PC-3 (cell line): Measurements from ENCODE around the gene GATAD2B. TPM values are rescaled to one million over a fixed set of nuclear protein-coding genes. Genes with fewer than 3 reads are reported as not detected.

Experiments
- ATAC-seq: fragments of 200-7000 bp; cut with Tn5 transposase; 2 replicates; pipeline ENCODE4 v1.9.1; 2020; ENCODE audit warnings: mild to moderate bottlenecking, moderate library complexity
- BruUV-seq: library from RNA; stranded (reverse); fragments of 400-500 nt; replicated peaks from 2 replicates; lab custom pipeline; 2021; lab: Mats Ljungman, UMichigan
- CTCF ChIA-PET: fragments of 300-600 bp; sonication (Branson Sonifier 250); formaldehyde crosslinking; loops from one replicate; lab custom pipeline; 2022; ENCODE audit warnings: antibody characterized with exemption; lab: Charles Lee
- POLR2A ChIA-PET: fragments of 300-600 bp; sonication (Branson Sonifier 250); formaldehyde crosslinking; loops from one replicate; lab custom pipeline; 2022; ENCODE audit warnings: antibody characterized with exemption; ENCODE audit not compliant: unreplicated experiment; lab: Charles Lee
- DNase-seq: peaks from one replicate; pipeline ENCODE4 v3.0.0-alpha.2; 2015
- H2AFZ ChIP-seq: fragments of 300-600 bp; sonication (generic); 2 replicates; pipeline ENCODE4 v1.6.0; 2016; ENCODE audit warnings: antibody characterized with exemption, low read length
- H3F3A ChIP-seq: fragments of 300-600 bp; sonication (generic); one replicate; pipeline ENCODE4 v1.6.0; 2017; ENCODE audit warnings: antibody characterized with exemption, low read length, control low read depth, mild to moderate bottlenecking; ENCODE audit not compliant: unreplicated experiment
- H3K27ac ChIP-seq: fragments of 300-600 bp; sonication (generic); 2 replicates; pipeline ENCODE4 v1.5.1; 2016; ENCODE audit warnings: mild to moderate bottlenecking, low read length
- H3K27me3 ChIP-seq: fragments of 300-600 bp; sonication (generic); 2 replicates; pipeline ENCODE4 v1.6.1; 2016; ENCODE audit warnings: low read length, mixed read lengths
- H3K36me3 ChIP-seq: fragments of 300-600 bp; sonication (generic); 2 replicates; pipeline ENCODE4 v1.6.1; 2016; ENCODE audit warnings: low read depth, mixed run types, low read length, mixed read lengths
- H3K4me1 ChIP-seq: fragments of 300-600 bp; sonication (generic); 2 replicates; pipeline ENCODE4 v1.5.1; 2016; ENCODE audit warnings: low read length; ENCODE audit not compliant: insufficient read depth
- H3K4me2 ChIP-seq: fragments of 300-600 bp; sonication (generic); 2 replicates; pipeline ENCODE4 v1.6.0; 2016; ENCODE audit warnings: low read length
- H3K4me3 ChIP-seq: fragments of 300-600 bp; sonication (generic); 2 replicates; pipeline ENCODE4 v1.5.1; 2016; ENCODE audit warnings: mild to moderate bottlenecking, low read length, mixed read lengths
- H3K79me2 ChIP-seq: fragments of 300-600 bp; sonication (generic); 2 replicates; pipeline ENCODE4 v1.6.1; 2017; ENCODE audit warnings: low read length, mixed read lengths
- H3K9ac ChIP-seq: fragments of 300-600 bp; sonication (generic); 2 replicates; pipeline ENCODE4 v1.6.0; 2016; ENCODE audit warnings: mild to moderate bottlenecking, low read length
- H3K9me2 ChIP-seq: fragments of 300-600 bp; sonication (generic); replicated peaks from 2 replicates; pipeline ENCODE4 v1.6.1; 2016; ENCODE audit warnings: mixed run types, low read length, mixed read lengths
- H3K9me3 ChIP-seq: fragments of 300-600 bp; sonication (generic); 2 replicates; pipeline ENCODE4 v1.6.1; 2016; ENCODE audit warnings: low read length, mixed read lengths
- H4K20me1 ChIP-seq: fragments of 300-600 bp; sonication (generic); 2 replicates; pipeline ENCODE4 v1.6.1; 2016; ENCODE audit warnings: low read length, mixed read lengths
- CTCF ChIP-seq: fragments of 300-600 bp; sonication (generic); conservative IDR thresholded peaks from 2 replicates; pipeline ENCODE4 v1.5.1; 2017; ENCODE audit warnings: antibody characterized with exemption, low read depth, mild to moderate bottlenecking, low read length
- EZH2 ChIP-seq: fragments of 300-600 bp; sonication (generic); IDR thresholded peaks from one replicate; pipeline ENCODE4 v1.6.1; 2017; ENCODE audit warnings: antibody characterized with exemption, mild to moderate bottlenecking, low read length; ENCODE audit not compliant: unreplicated experiment
- EZH2phosphoT487 ChIP-seq: fragments of 300-600 bp; sonication (generic); IDR thresholded peaks from 2 replicates; pipeline ENCODE4 v1.6.1; 2018; ENCODE audit warnings: mild to moderate bottlenecking, antibody characterized with exemption, low read length, borderline replicate concordance
- intact Hi-C: fragments of 100-400 bp; cut with micrococcal nuclease; formaldehyde crosslinking; loops from 2 replicates; pipeline ENCODE4 v1.9.0; 2023
- total RNA-seq: library from RNA; depleted of rRNA; stranded (reverse); fragments of >200 nt; gene quantifications from 2 replicates; pipeline ENCODE4 v1.2.3, GENCODE V29; 2014

GATAD2B gene
- total RNA-seq, 1 experiment from 2014 or later = 7.2 TPM

GRCh38 chr1:153967107-153967999, 44.6 kb upstream of the GATAD2B start, which contains the start of gene CREB3L4:
Gene CREB3L4 (plus strand): TSS chr1:153967902. CDS start chr1:153968526, 624 bp downstream.
- Histone ChIP-seq H3K4me1 (peaks cover 31% of the 10 kb centered on the region), H3K27me3 (no peaks in the 10 kb centered on the region), H2AFZ (peak within 1 kb of the TSS; percentile 80), H3K79me2 (peaks cover 48% of the 10 kb centered on the region), H3K4me2 (peak within 1 kb of the TSS; percentile 93), H3K9me2 (no peaks in the 10 kb centered on the region), H3K9me3 (no peaks in the 10 kb centered on the region), H3F3A (no peaks in the 10 kb centered on the region), H4K20me1 (no peaks in the 10 kb centered on the region), H3K9ac (peak within 1 kb of the TSS; percentile 77), H3K4me3 (peak within 1 kb of the TSS; percentile 71), H3K36me3 (no peaks in the 10 kb centered on the region), H3K27ac (peak within 1 kb of the TSS; percentile 81)
- peak; percentile 68 for ATAC-seq
- intact Hi-C loops = loop anchor here (1.0 kb wide), 1 partner anchor 19 kb away; the partner anchor contains the start of gene RAB13
- CTCF ChIA-PET = interaction anchor here (0.5 to 1.6 kb wide), 3 partner anchors 10 to 38 kb away, joined by 3 to 7 read pairs (median 5); partner anchors contain the start of genes JTB and RAB13
- TF ChIP-seq EZH2 (no peak), CTCF (peak; percentile 55), EZH2phosphoT487 (no peak)
- BruUV-seq = TSS peak; percentile 18
- POLR2A ChIA-PET = interaction anchor here (0.6 to 2.2 kb wide), 6 partner anchors 10 to 1930 kb away, joined by 3 to 13 read pairs (median 4); partner anchors contain the start of genes GATAD2B and JTB
- peak; percentile 98 for DNase-seq

DNA sequence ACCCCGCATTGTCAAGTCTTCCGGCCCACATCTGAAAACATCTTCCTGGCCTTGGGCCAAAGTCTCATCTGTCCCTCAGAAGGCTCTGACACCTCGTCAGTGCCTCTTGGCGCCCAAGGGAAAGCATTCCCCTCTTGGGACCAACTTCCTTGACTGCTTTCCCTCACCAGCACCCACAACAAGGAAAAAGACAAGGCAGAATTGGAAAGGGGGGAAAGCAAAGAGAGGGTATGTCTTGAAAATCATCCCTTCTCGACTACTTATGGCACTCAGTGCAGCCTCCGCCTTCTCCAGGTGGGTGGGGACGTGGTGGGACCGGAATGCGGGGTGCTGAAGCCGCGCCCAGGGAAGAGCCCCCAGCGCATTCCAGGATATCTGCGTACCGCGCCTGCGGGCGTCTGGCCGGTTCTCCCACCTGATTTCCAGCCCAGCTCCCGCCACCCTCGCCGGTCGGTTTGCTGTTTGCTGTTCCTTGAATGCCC, 41.1 kb upstream of the GATAD2B start:
- POLR2A ChIA-PET = interaction anchor here (0.5 to 0.7 kb wide), 9 partner anchors 10 to 874 kb away, joined by 4 to 13 read pairs (median 6); partner anchors contain the start of genes S100A6 and UBE2Q1
- CTCF ChIA-PET = interaction anchor here (0.5 to 1.5 kb wide), 4 partner anchors 17 to 292 kb away, joined by 3 to 7 read pairs (median 4); partner anchors contain the start of gene RAB13

More for the DNA sequence above, 41.1 kb upstream of the GATAD2B start:
- Histone ChIP-seq H3K4me2 (peak overlapping the region; percentile 98), H3K9me2 (no peaks in the 10 kb centered on the region), H3K27ac (peak overlapping the region; percentile 64), H4K20me1 (no peaks in the 10 kb centered on the region), H3K4me3 (peak overlapping the region; percentile 84), H3K79me2 (peaks cover 59% of the 10 kb centered on the region), H3K27me3 (no peaks in the 10 kb centered on the region), H3K9ac (peak overlapping the region; percentile 83), H2AFZ (peak overlapping the region; percentile 87), H3K4me1 (peaks cover 45% of the 10 kb centered on the region), H3F3A (peaks cover 5% of the 10 kb centered on the region), H3K9me3 (no peaks in the 10 kb centered on the region), H3K36me3 (no peaks in the 10 kb centered on the region; the same call in 1 of the 2 replicates)
- DNase-seq = peak; percentile 90
- ATAC-seq = peak; percentile 10
- TF ChIP-seq EZH2phosphoT487 (no peak), CTCF (no peak), EZH2 (no peak)
- BruUV-seq = no TSS peak
- intact Hi-C loops = loop anchor here (1.0 kb wide), 1 partner anchor 22 kb away; the partner anchor contains the start of gene RAB13
